ENCODE results near the gene AGBL3.
A peak's percentile ranks its signal among the peaks of the same experiment; 100 is the strongest.
"Not testable (repeated sequence)": the region's sequence is repeated elsewhere in the genome, so short reads cannot be mapped to it uniquely, and the experiment has no call there.

Gene AGBL3

GRCh38 chr7:134966691-134967090, 19.6 kb upstream of the AGBL3 start:
- DNase-seq (ENCODE audit: low spot score) = no peak

GRCh38 chr7:134968110-134968509, 18.2 kb upstream of the AGBL3 start:
- DNase-seq (ENCODE audit: low spot score) = no peak

GRCh38 chr7:134981645-134982044, 4.7 kb upstream of the AGBL3 start:
- DNase-seq (ENCODE audit: low spot score) = not testable (repeated sequence)

- DNase-seq (ENCODE audit: low spot score) = no peak
Observed at GRCh38 chr7:134985894-134986362, 380 bp upstream of the AGBL3 start.

GRCh38 chr7:134988161-134988560, 1.9 kb downstream of the AGBL3 start:
- no peak for DNase-seq (ENCODE audit: low spot score)

GRCh38 chr7:134991469-134992339, 5.4 kb downstream of the AGBL3 start:
- DNase-seq (ENCODE audit: low spot score) = no peak

- no peak for DNase-seq (ENCODE audit: low spot score)
Observed at GRCh38 chr7:134992626-134993179, 6.4 kb downstream of the AGBL3 start.

GRCh38 chr7:134993877-134994456, 7.7 kb downstream of the AGBL3 start:
- DNase-seq (ENCODE audit: low spot score) = no peak

- DNase-seq (ENCODE audit: low spot score) = no peak
Observed at GRCh38 chr7:134995239-134996096, 9.2 kb downstream of the AGBL3 start.

- DNase-seq (ENCODE audit: low spot score) = no peak
Observed at GRCh38 chr7:134996097-134996550, 9.8 kb downstream of the AGBL3 start.

GRCh38 chr7:134997214-134997885, 11.0 kb downstream of the AGBL3 start:
- no peak for DNase-seq (ENCODE audit: low spot score)

GRCh38 chr7:134999136-134999535, 12.8 kb downstream of the AGBL3 start:
- DNase-seq (ENCODE audit: low spot score) = no peak

GRCh38 chr7:135001390-135002165, 15.3 kb downstream of the AGBL3 start:
- DNase-seq (ENCODE audit: low spot score) = peak; percentile 19

- DNase-seq (ENCODE audit: low spot score) = no peak
Observed at GRCh38 chr7:135012229-135012628, 25.9 kb downstream of the AGBL3 start.

- DNase-seq (ENCODE audit: low spot score) = no peak
Observed at GRCh38 chr7:135023622-135024021, 37.3 kb downstream of the AGBL3 start.

GRCh38 chr7:135035252-135035651, 48.9 kb downstream of the AGBL3 start:
- DNase-seq (ENCODE audit: low spot score) = no peak

- not testable (repeated sequence) for DNase-seq (ENCODE audit: low spot score)
Observed at GRCh38 chr7:135067017-135067416, 80.7 kb downstream of the AGBL3 start.

- no peak for DNase-seq (ENCODE audit: low spot score)
Observed at GRCh38 chr7:135074096-135074495, 87.8 kb downstream of the AGBL3 start.

GRCh38 chr7:135074531-135074930, 88.2 kb downstream of the AGBL3 start:
- DNase-seq (ENCODE audit: low spot score) = no peak

GRCh38 chr7:135075716-135076115, 89.4 kb downstream of the AGBL3 start:
- DNase-seq (ENCODE audit: low spot score) = no peak

- no peak for DNase-seq (ENCODE audit: low spot score)
Observed at GRCh38 chr7:135076882-135077281, 90.6 kb downstream of the AGBL3 start.

Measured in AG20443 (cell line).